Keratinocyte (primary cell): ENCODE measurements around the gene MSMP. TPM values are rescaled to one million over a fixed set of nuclear protein-coding genes. Genes with fewer than 3 reads are reported as not detected.

Experiments used
- DNase-seq: peaks from one replicate; pipeline ENCODE4 v3.0.0-alpha.2; 2011; ENCODE audit warnings: low read depth, missing footprints, low spot score
- FAIRE-seq: peaks from 2 replicates; lab custom pipeline; 2011; peaks lifted over from hg19 to GRCh38; lab: Jason Lieb, UNC
- H2AFZ ChIP-seq: 2 replicates; pipeline ENCODE4 v1.6.0; 2012; ENCODE audit warnings: low read length, control low read depth, inconsistent platforms; ENCODE audit not compliant: control insufficient read depth
- H3K27ac ChIP-seq: 2 replicates; pipeline ENCODE4 v1.5.1; 2011; ENCODE audit warnings: low read length; ENCODE audit not compliant: control insufficient read depth, insufficient read depth
- H3K27me3 ChIP-seq: 3 replicates; pipeline ENCODE4 v1.6.0; 2011; ENCODE audit warnings: low read length; ENCODE audit not compliant: control insufficient read depth, insufficient read depth; ENCODE audit errors: extremely low read depth
- H3K36me3 ChIP-seq, 2 experiments: 2 replicates in 1 of 2; 3 replicates in 1 of 2; pipeline ENCODE4 v1.5.1; 2011; ENCODE audit warnings: low read length in 2 of 2, mild to moderate bottlenecking in 1 of 2; ENCODE audit not compliant: control insufficient read depth in 2 of 2, insufficient read depth in 2 of 2; ENCODE audit errors: extremely low read depth in 1 of 2
- H3K4me1 ChIP-seq: 3 replicates; pipeline ENCODE4 v1.5.1; 2011; ENCODE audit warnings: low read length; ENCODE audit not compliant: control insufficient read depth, insufficient read depth; ENCODE audit errors: extremely low read depth
- H3K4me2 ChIP-seq: 3 replicates; pipeline ENCODE4 v1.6.0; 2011; ENCODE audit warnings: low read depth, low read length; ENCODE audit not compliant: control insufficient read depth, insufficient read depth; ENCODE audit errors: extremely low read depth
- H3K4me3 ChIP-seq, 3 experiments: fragments of 200-600 bp in 1 of 3; sonication (generic) in 1 of 3; 2 replicates in 2 of 3; 3 replicates in 1 of 3; pipeline ENCODE4 v1.5.1; 2011 to 2016; ENCODE audit warnings: low read length in 3 of 3, mild to moderate bottlenecking in 3 of 3, control low read depth in 2 of 3, inconsistent platforms in 1 of 3, low read depth in 1 of 3, mixed read lengths in 1 of 3, mixed run types in 1 of 3, moderate library complexity in 1 of 3; ENCODE audit not compliant: control insufficient read depth in 2 of 3, insufficient read depth in 2 of 3; ENCODE audit errors: extremely low read depth in 1 of 3
- H3K79me2 ChIP-seq: 2 replicates; pipeline ENCODE4 v1.6.0; 2012; ENCODE audit warnings: low read length; ENCODE audit not compliant: control insufficient read depth, insufficient read depth
- H3K9ac ChIP-seq: 3 replicates; pipeline ENCODE4 v1.6.0; 2011; ENCODE audit warnings: low read length; ENCODE audit not compliant: control insufficient read depth, insufficient read depth; ENCODE audit errors: extremely low read depth
- H3K9me1 ChIP-seq: 3 replicates; pipeline ENCODE4 v1.6.0; 2011; ENCODE audit warnings: low read length; ENCODE audit not compliant: control insufficient read depth, insufficient read depth; ENCODE audit errors: extremely low read depth
- H3K9me3 ChIP-seq: 2 replicates; pipeline ENCODE4 v1.5.1; 2012; ENCODE audit warnings: low read depth, low read length; ENCODE audit not compliant: control insufficient read depth
- H4K20me1 ChIP-seq: 3 replicates; pipeline ENCODE4 v1.6.0; 2011; ENCODE audit warnings: low read length; ENCODE audit not compliant: control insufficient read depth, insufficient read depth; ENCODE audit errors: extremely low read depth
- EZH2 ChIP-seq: IDR thresholded peaks from one replicate; pipeline ENCODE4 v1.6.1; 2012; ENCODE audit warnings: inconsistent platforms, mild to moderate bottlenecking, low read length, moderate library complexity
- dilution Hi-C: fragments of 300-500 bp; cut with MboI; formaldehyde crosslinking; loops from one replicate; pipeline ENCODE4 v1.7.0; 2020; ENCODE audit warnings: low sequenced_read_pairs; ENCODE audit not compliant: extremely low pct_ligation_motif_present
- polyA minus RNA-seq, 3 experiments: library from RNA; depleted of rRNA, polyadenylated mRNA; stranded (reverse); fragments of >200 nt; gene quantifications; 1 replicate in 1 of 3; 2 replicates in 1 of 3; 3 replicates in 1 of 3; pipeline ENCODE4 v1.2.3, GENCODE V29; 2011
- polyA plus RNA-seq, 5 experiments: library from polyadenylated mRNA; depleted of rRNA in 3 of 5; stranded (reverse) in 3 of 5; stranded (forward) in 1 of 5; unstranded in 1 of 5; fragments of >200 nt; gene quantifications; 1 replicate in 1 of 5; 2 replicates in 3 of 5; 3 replicates in 1 of 5; pipeline versions ENCODE4 v1.2.1 to v1.2.3, GENCODE V29; 2011 to 2012; ENCODE audit warnings: missing spikeins in 2 of 5, low read depth in 1 of 5, low replicate concordance in 1 of 5
- TF ChIP-seq, protein P1 (sequence below), 3 experiments: IDR thresholded peaks in 1 of 3; conservative IDR thresholded peaks in 1 of 3; optimal IDR thresholded peaks in 1 of 3; 2 replicates in 2 of 3; 3 replicates in 1 of 3; pipeline versions ENCODE3 to v1.5.1; 2011; ENCODE audit warnings: low read length in 3 of 3, mild to moderate bottlenecking in 3 of 3, moderate library complexity in 2 of 3, control low read depth in 1 of 3, inconsistent platforms in 1 of 3; ENCODE audit not compliant: insufficient read depth in 2 of 3; ENCODE audit errors: extremely low read depth in 1 of 3

Gene MSMP, protein sequence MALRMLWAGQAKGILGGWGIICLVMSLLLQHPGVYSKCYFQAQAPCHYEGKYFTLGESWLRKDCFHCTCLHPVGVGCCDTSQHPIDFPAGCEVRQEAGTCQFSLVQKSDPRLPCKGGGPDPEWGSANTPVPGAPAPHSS
- polyA plus RNA-seq, result not detected in 3 replicates
- 0.57 TPM for polyA plus RNA-seq (2011; ENCODE audit: low read depth)
- polyA plus RNA-seq (2011; cell fraction: cytosol; rRNA removed), result not detected in 2 replicates
- polyA plus RNA-seq (2011; cell fraction: nucleus; rRNA removed), result not detected in 2 replicates
- polyA plus RNA-seq (2012; ENCODE audit: low replicate concordance), result not detected in 2 replicates
- polyA minus RNA-seq, result not detected in 3 replicates
- polyA minus RNA-seq (2011; cell fraction: cytosol; rRNA and poly(A)+ RNA removed), result not detected
- polyA minus RNA-seq (2011; cell fraction: nucleus; rRNA and poly(A)+ RNA removed), result not detected in 2 replicates

DNA sequence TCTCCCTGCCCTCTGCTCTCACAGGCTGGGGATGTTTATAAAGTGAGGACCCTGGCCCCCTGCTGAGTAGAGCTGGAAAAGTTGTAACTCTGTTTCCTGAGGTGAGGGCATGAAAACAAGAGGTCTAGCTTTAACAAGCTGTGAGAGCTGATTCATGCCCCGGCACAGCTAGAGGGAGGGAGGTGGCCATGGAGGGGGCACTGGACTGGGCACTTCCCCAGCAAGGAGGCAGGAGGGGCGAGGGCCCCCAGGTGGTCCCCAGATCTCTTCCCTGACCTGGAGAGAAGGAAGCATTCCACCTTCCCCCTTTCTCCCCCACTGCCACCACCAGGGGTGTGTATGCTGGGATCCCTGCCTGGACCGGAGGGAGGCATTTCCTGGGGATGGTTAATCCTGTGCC, at the start of gene MSMP:
Gene MSMP, minus strand, starts transcription at position 13 of the 400 bp plus-strand sequence. CDS start 147 bp downstream, outside the sequence.
- FAIRE-seq (no peak), DNase-seq (no peak)
- H3K9me1 ChIP-seq, result no peaks in the 10 kb centered on the region
- no peak within 1 kb of the TSS for H2AFZ ChIP-seq
- no peaks in the 10 kb centered on the region for H3K27me3 ChIP-seq
- H3K79me2 ChIP-seq, result peaks cover 6% of the 10 kb centered on the region
- H4K20me1 ChIP-seq, result no peaks in the 10 kb centered on the region
- TF ChIP-seq, protein P1, sequence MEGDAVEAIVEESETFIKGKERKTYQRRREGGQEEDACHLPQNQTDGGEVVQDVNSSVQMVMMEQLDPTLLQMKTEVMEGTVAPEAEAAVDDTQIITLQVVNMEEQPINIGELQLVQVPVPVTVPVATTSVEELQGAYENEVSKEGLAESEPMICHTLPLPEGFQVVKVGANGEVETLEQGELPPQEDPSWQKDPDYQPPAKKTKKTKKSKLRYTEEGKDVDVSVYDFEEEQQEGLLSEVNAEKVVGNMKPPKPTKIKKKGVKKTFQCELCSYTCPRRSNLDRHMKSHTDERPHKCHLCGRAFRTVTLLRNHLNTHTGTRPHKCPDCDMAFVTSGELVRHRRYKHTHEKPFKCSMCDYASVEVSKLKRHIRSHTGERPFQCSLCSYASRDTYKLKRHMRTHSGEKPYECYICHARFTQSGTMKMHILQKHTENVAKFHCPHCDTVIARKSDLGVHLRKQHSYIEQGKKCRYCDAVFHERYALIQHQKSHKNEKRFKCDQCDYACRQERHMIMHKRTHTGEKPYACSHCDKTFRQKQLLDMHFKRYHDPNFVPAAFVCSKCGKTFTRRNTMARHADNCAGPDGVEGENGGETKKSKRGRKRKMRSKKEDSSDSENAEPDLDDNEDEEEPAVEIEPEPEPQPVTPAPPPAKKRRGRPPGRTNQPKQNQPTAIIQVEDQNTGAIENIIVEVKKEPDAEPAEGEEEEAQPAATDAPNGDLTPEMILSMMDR (optimal IDR thresholded peaks at IDR 0.05 in 1 of 3, IDR thresholded peaks at IDR 0.05 in 1 of 3, conservative IDR thresholded peaks at IDR 0.05 in 1 of 3; ENCODE audit: extremely low read depth in 1 of 3, insufficient read depth in 2 of 3, low read length in 3 of 3), result no peak
- TF ChIP-seq EZH2, result no peak
- no peak within 1 kb of the TSS for H3K4me2 ChIP-seq
- H3K9ac ChIP-seq, result no peak within 1 kb of the TSS
- H3K4me3 ChIP-seq, result no peak within 1 kb of the TSS
- H3K36me3 ChIP-seq, result peaks cover 24 to 29% of the 10 kb centered on the region in 2 experiments
- H3K4me1 ChIP-seq, result peaks cover 9% of the 10 kb centered on the region
- no peaks in the 10 kb centered on the region for H3K9me3 ChIP-seq
- no peak within 1 kb of the TSS for H3K27ac ChIP-seq
- dilution Hi-C loops, result no loop called here

DNA sequence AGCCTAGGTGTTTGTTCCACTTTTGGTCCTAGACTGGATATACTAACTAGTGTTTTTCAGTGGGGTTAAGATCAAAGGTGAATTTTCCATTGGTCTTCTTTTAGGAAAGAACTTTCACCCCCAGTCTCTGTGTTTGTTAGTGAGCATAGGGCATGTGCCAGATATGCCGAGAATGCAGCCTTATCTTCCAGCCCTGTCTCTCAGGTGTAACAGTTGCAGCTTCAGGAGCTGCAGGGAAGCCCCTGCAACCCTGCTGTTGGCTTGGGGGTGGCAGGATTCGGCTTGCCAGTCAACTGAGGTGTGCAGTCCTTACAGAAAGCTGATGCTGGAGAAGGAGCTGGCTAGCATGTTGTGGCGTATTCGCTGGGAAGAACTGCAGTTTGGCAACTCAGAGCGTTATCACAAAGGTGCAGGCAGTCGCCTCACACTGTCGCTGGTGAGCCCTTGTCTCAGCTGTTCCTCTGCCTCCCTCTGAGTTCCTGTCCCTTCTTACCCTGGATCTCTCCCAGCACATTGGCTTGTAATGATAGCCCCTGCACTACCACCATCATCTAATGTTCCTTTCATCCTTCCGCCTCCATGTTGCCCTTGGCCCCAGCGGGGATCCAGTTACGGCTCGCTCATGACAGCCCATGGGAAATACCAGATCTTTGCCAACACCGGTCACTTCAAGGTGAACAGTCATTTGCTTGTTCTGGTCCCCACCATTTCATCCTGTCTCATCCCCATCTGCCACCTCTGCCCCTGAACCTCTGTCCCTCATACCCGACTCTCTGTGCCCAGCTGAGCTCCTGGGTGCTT, 47.5 kb upstream of the MSMP start:
- Histone ChIP-seq H3K9me3 (no peaks in the 10 kb centered on the region), H2AFZ (no peak overlapping the region), H3K36me3 (peaks cover 0 to 2% of the 10 kb centered on the region in 2 experiments), H3K4me2 (no peak overlapping the region), H4K20me1 (no peaks in the 10 kb centered on the region), H3K4me1 (peaks cover 13% of the 10 kb centered on the region), H3K27me3 (no peaks in the 10 kb centered on the region), H3K27ac (no peak overlapping the region), H3K4me3 (no peak overlapping the region), H3K9ac (no peak overlapping the region), H3K79me2 (no peaks in the 10 kb centered on the region), H3K9me1 (no peaks in the 10 kb centered on the region)
- DNase-seq (no peak), FAIRE-seq (no peak)
- dilution Hi-C loops, result no loop called here
- TF ChIP-seq EZH2, result no peak
- TF ChIP-seq, protein P1 (optimal IDR thresholded peaks at IDR 0.05 in 1 of 3, IDR thresholded peaks at IDR 0.05 in 1 of 3, conservative IDR thresholded peaks at IDR 0.05 in 1 of 3; ENCODE audit: extremely low read depth in 1 of 3, insufficient read depth in 2 of 3, low read length in 3 of 3), result no peak
